Ramos (cell line): ENCODE measurements around the gene CHSY1.

Experiments
- in situ Hi-C: fragments of 300-500 bp; cut with MboI; formaldehyde crosslinking; loops from one replicate; pipeline ENCODE4 v1.14.3; 2022; ENCODE audit warnings: low sequenced_read_pairs; ENCODE audit not compliant: unreplicated experiment

Gene CHSY1

GRCh38 chr15:101178479-101178878 lies 73.4 kb downstream of the CHSY1 start:
- in situ Hi-C loops: no loop called here

- in situ Hi-C loops: no loop called here
Measured at GRCh38 chr15:101177866-101178265, 74.0 kb downstream of the CHSY1 start.

GRCh38 chr15:101176625-101177024 lies 75.2 kb downstream of the CHSY1 start:
- in situ Hi-C loops: no loop called here

- in situ Hi-C loops: no loop called here
Measured at GRCh38 chr15:101175401-101175800, 76.4 kb downstream of the CHSY1 start.

GRCh38 chr15:101174152-101174920 lies 77.5 kb downstream of the CHSY1 start:
- in situ Hi-C loops: no loop called here

- in situ Hi-C loops: no loop called here
Measured at GRCh38 chr15:101173233-101174119, 78.4 kb downstream of the CHSY1 start.

- in situ Hi-C loops: no loop called here
Measured at GRCh38 chr15:101172501-101173071, 79.3 kb downstream of the CHSY1 start.

GRCh38 chr15:101171954-101172353 lies 79.9 kb downstream of the CHSY1 start:
- in situ Hi-C loops: no loop called here

- in situ Hi-C loops: no loop called here
Measured at GRCh38 chr15:101170568-101171350, 81.1 kb downstream of the CHSY1 start.

GRCh38 chr15:101169495-101170071 lies 82.3 kb downstream of the CHSY1 start:
- in situ Hi-C loops: no loop called here

GRCh38 chr15:101168898-101169494 lies 82.9 kb downstream of the CHSY1 start:
- in situ Hi-C loops: no loop called here

GRCh38 chr15:101168463-101168824 lies 83.4 kb downstream of the CHSY1 start:
- in situ Hi-C loops: no loop called here

GRCh38 chr15:101167753-101168462 lies 83.9 kb downstream of the CHSY1 start:
- in situ Hi-C loops: no loop called here

- in situ Hi-C loops: no loop called here
Measured at GRCh38 chr15:101167411-101167752, 84.5 kb downstream of the CHSY1 start.

- in situ Hi-C loops: no loop called here
Measured at GRCh38 chr15:101165905-101166471, 85.9 kb downstream of the CHSY1 start.

- in situ Hi-C loops: no loop called here
Measured at GRCh38 chr15:101162701-101163483, 89.0 kb downstream of the CHSY1 start.

GRCh38 chr15:101161656-101162055 lies 90.2 kb downstream of the CHSY1 start:
- in situ Hi-C loops: no loop called here
